ENCODE data around the gene NSG2. TPM values are rescaled to one million over a fixed set of nuclear protein-coding genes. Genes with fewer than 3 reads are reported as not detected.

The NSG2 gene
- total RNA-seq, 1 donor from 2014 or later, result 7.1 TPM

DNA sequence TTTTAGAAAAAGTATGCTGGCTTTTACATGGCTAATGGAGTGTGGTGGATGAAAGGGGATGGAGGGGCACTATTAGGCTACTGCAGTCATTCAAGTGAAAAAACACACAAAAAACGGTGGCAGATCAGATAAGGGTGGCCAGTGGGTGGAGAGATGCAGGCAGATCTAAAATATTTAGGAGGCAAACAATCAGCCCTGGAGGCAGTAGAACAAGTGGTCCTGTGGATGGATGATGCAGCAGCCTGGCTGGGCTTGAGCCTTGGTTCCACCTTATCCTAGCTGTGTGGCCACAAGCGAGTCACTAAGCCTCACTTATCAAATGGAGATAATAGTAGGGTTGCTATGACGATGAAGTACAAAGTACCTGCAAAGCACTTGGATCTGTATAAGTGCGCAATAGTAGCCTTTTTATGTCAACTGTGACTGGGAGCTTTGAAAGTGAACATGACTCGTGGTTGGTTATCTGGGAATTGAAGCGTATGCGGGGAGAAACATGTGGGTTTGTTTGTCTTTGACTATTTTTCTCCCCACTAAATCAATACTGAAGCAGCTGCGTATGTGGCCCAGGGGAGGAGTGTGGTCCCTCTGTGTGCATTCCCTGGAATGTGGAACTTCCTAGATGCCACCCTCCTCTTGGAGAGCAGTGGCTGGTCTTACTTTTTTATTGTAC lies 20.2 kb downstream of the NSG2 start:
- Histone ChIP-seq H3K4me1 (no peaks in the 10 kb centered on the region), H3K4me3 (no peak overlapping the region), H3K27ac (no peak overlapping the region), H3K27me3 (no peaks in the 10 kb centered on the region), H3K36me3 (no peaks in the 10 kb centered on the region), H3K9me3 (no peaks in the 10 kb centered on the region)
- intact Hi-C loops (cut with DNase I), result no loop called here
- TF ChIP-seq POLR2A (IDR thresholded peaks at IDR 0.05) (no peak), POLR2AphosphoS5 (IDR thresholded peaks at IDR 0.05; ENCODE audit: insufficient read depth in 1 of 2, low read depth in 1 of 2) (no peak)
- TF ChIP-seq, protein P1, sequence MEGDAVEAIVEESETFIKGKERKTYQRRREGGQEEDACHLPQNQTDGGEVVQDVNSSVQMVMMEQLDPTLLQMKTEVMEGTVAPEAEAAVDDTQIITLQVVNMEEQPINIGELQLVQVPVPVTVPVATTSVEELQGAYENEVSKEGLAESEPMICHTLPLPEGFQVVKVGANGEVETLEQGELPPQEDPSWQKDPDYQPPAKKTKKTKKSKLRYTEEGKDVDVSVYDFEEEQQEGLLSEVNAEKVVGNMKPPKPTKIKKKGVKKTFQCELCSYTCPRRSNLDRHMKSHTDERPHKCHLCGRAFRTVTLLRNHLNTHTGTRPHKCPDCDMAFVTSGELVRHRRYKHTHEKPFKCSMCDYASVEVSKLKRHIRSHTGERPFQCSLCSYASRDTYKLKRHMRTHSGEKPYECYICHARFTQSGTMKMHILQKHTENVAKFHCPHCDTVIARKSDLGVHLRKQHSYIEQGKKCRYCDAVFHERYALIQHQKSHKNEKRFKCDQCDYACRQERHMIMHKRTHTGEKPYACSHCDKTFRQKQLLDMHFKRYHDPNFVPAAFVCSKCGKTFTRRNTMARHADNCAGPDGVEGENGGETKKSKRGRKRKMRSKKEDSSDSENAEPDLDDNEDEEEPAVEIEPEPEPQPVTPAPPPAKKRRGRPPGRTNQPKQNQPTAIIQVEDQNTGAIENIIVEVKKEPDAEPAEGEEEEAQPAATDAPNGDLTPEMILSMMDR (IDR thresholded peaks at IDR 0.05), result no peak
- DNase-seq (ENCODE audit: extremely low spot score in 2 of 2), result peak; percentile 46 to 65

DNA sequence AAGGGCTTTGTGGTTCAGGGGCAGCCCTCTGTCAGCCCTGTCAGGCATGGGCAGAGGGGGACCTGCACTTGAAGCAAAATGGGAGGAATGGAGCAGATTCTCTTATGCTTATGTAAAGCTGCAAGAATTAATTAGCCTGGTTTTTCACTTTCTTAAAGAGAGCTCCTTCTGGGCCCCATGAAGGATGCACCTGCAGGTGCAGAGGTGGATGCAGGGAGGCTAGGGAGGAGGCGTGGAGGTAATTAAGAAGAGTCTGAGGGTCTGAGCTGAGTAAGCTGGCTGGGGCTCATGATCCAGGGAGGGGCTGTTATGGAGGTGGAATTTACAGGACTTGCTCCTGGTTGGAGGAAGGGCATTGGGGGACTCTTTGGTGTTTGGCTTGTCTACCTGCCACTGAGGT lies 22.0 kb downstream of the NSG2 start:
- no peak overlapping the region for H3K27ac ChIP-seq
- H3K36me3 ChIP-seq, result no peaks in the 10 kb centered on the region
- H3K4me3 ChIP-seq, result no peak overlapping the region
- TF ChIP-seq POLR2AphosphoS5 (IDR thresholded peaks at IDR 0.05; ENCODE audit: insufficient read depth in 1 of 2, low read depth in 1 of 2) (no peak), POLR2A (IDR thresholded peaks at IDR 0.05) (no peak)
- TF ChIP-seq, protein P1 (IDR thresholded peaks at IDR 0.05), result no peak
- intact Hi-C loops (cut with DNase I), result no loop called here
- DNase-seq (ENCODE audit: extremely low spot score in 2 of 2), result peak in 1 of 2 donors; percentile 60
- H3K9me3 ChIP-seq, result no peaks in the 10 kb centered on the region
- H3K27me3 ChIP-seq, result no peaks in the 10 kb centered on the region
- no peaks in the 10 kb centered on the region for H3K4me1 ChIP-seq

DNA sequence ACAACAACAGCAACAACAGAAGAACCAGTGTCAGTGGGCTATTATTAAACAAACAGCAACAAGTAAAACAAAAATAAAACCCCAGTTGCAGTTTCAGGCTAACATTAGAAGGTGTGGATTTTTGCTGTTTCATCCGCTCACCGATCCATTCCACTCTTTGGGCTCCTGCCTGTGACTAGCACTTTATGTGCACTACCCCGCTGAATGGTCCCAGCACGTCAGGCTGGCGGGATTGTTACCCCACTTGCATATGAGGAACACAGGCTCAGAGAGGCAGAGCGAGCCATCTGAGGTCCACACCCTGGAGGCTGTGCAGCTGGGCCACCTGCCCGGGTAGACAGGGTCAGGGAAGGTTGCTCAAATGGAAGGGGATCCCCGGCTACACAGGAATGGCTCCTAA lies 26.0 kb downstream of the NSG2 start:
- intact Hi-C loops (cut with DNase I), result no loop called here
- Histone ChIP-seq H3K4me3 (no peak overlapping the region), H3K9me3 (no peaks in the 10 kb centered on the region), H3K27ac (no peak overlapping the region), H3K4me1 (no peaks in the 10 kb centered on the region), H3K27me3 (no peaks in the 10 kb centered on the region), H3K36me3 (no peaks in the 10 kb centered on the region)
- DNase-seq (ENCODE audit: extremely low spot score in 2 of 2), result no peak
- TF ChIP-seq POLR2AphosphoS5 (IDR thresholded peaks at IDR 0.05; ENCODE audit: insufficient read depth in 1 of 2, low read depth in 1 of 2) (no peak), POLR2A (IDR thresholded peaks at IDR 0.05) (no peak)
- TF ChIP-seq, protein P1 (IDR thresholded peaks at IDR 0.05), result no peak

DNA sequence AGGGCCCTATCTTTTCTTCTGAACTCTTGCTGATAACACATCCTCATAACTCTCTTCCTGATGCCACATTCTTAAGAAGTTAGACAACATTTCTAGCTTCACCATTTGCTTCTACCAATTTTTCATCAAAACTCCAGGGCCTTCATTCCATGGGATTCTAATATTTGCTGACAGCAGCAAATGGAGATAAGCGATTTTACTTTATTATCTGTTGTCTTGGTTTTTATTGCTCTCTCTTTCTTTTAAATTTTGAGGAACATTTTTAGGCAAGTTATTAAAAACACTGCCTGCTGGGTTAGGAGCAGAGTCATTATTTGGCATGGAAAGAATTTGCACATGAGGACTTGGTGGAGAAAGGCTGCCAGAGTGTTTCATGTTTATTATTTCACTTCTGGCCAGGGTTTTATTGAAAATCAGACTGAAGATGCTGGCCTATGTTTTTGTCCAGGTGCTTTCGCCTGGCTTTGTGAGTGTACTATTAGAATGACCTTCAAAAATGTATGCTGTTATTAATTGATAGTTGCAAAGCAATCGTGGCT lies 27.7 kb downstream of the NSG2 start:
- TF ChIP-seq POLR2A (IDR thresholded peaks at IDR 0.05) (no peak), POLR2AphosphoS5 (IDR thresholded peaks at IDR 0.05; ENCODE audit: insufficient read depth in 1 of 2, low read depth in 1 of 2) (no peak)
- TF ChIP-seq, protein P1 (IDR thresholded peaks at IDR 0.05), result no peak
- Histone ChIP-seq H3K9me3 (no peaks in the 10 kb centered on the region), H3K27ac (no peak overlapping the region), H3K36me3 (no peaks in the 10 kb centered on the region), H3K4me1 (no peaks in the 10 kb centered on the region), H3K4me3 (no peak overlapping the region), H3K27me3 (no peaks in the 10 kb centered on the region)
- intact Hi-C loops (cut with DNase I), result no loop called here
- no peak for DNase-seq (ENCODE audit: extremely low spot score in 2 of 2)

DNA sequence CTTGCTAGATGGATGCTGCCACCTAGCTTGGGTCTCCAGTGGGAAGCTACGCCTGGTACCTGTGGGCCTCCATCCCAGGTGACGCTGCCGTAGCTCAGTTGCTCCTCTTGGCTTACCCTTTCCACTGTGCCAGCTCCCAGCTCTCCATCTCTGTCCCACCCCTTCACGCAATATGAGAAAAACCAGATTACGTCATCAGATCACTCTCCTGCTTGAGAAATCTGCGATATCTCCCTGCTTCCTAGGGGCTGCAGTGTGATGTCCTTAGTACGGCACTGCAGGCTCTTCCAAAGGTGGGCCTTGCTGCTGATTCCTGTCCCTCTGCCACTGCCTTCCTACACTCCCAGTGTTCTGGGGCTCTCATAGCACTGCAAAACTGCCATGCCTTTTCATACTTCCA lies 28.9 kb downstream of the NSG2 start:
- Histone ChIP-seq H3K4me3 (no peak overlapping the region), H3K4me1 (no peaks in the 10 kb centered on the region), H3K9me3 (no peaks in the 10 kb centered on the region), H3K27me3 (no peaks in the 10 kb centered on the region), H3K36me3 (no peaks in the 10 kb centered on the region), H3K27ac (no peak overlapping the region)
- TF ChIP-seq, protein P1 (IDR thresholded peaks at IDR 0.05), result no peak
- TF ChIP-seq POLR2A (IDR thresholded peaks at IDR 0.05) (no peak), POLR2AphosphoS5 (IDR thresholded peaks at IDR 0.05; ENCODE audit: insufficient read depth in 1 of 2, low read depth in 1 of 2) (no peak)
- DNase-seq (ENCODE audit: extremely low spot score in 2 of 2), result no peak
- intact Hi-C loops (cut with DNase I), result no loop called here
